RWPE2 (cell line): ENCODE measurements around the gene SETBP1.

Experiments used
- ATAC-seq: fragments of 200-7000 bp; cut with Tn5 transposase; 3 replicates; pipeline ENCODE4 v1.9.1; 2021; ENCODE audit warnings: low read depth
- DNase-seq: peaks from one replicate; pipeline ENCODE4 v3.0.0-alpha.2; 2020; ENCODE audit warnings: low spot score
- H3K27ac ChIP-seq: fragments of 450-650 bp; 2 replicates; pipeline ENCODE4 v1.5.1; 2017; ENCODE audit warnings: mild to moderate bottlenecking; ENCODE audit not compliant: poor library complexity, severe bottlenecking
- H3K27me3 ChIP-seq: fragments of 250-450 bp; sonication (Bioruptor Pico); 2 replicates; pipeline ENCODE4 v1.5.1; 2021; ENCODE audit warnings: mild to moderate bottlenecking, moderate library complexity; ENCODE audit not compliant: insufficient read depth, poor library complexity, severe bottlenecking
- H3K36me3 ChIP-seq: fragments of 250-450 bp; sonication (Bioruptor Pico); 2 replicates; pipeline ENCODE4 v1.5.1; 2020; ENCODE audit warnings: low read depth, mild to moderate bottlenecking, moderate library complexity
- H3K4me1 ChIP-seq: fragments of 250-450 bp; sonication (Bioruptor Pico); 2 replicates; pipeline ENCODE4 v1.5.1; 2021; ENCODE audit warnings: mild to moderate bottlenecking, moderate library complexity; ENCODE audit not compliant: insufficient read depth, poor library complexity, severe bottlenecking
- H3K4me3 ChIP-seq: fragments of 250-450 bp; sonication (Bioruptor Pico); 2 replicates; pipeline ENCODE4 v1.5.1; 2021; ENCODE audit warnings: mild to moderate bottlenecking, moderate library complexity; ENCODE audit not compliant: severe bottlenecking
- H3K9me3 ChIP-seq: fragments of 250-450 bp; sonication (Bioruptor Pico); 2 replicates; pipeline ENCODE4 v1.5.1; 2021; ENCODE audit warnings: mild to moderate bottlenecking, moderate library complexity; ENCODE audit not compliant: severe bottlenecking
- CTCF ChIP-seq: fragments of 450-650 bp; IDR thresholded peaks from one replicate; pipeline ENCODE4 v1.5.1; 2017; ENCODE audit warnings: mild to moderate bottlenecking, moderate library complexity; ENCODE audit not compliant: poor library complexity, severe bottlenecking

Gene SETBP1

GRCh38 chr18:44791520-44791919 is 110.8 kb downstream of the SETBP1 start:
- Histone ChIP-seq H3K27me3 (no peaks in the 10 kb centered on the region), H3K36me3 (no peaks in the 10 kb centered on the region), H3K27ac (no peak overlapping the region), H3K4me1 (peaks cover 16% of the 10 kb centered on the region), H3K4me3 (no peak overlapping the region), H3K9me3 (no peaks in the 10 kb centered on the region)
- ATAC-seq (no peak), DNase-seq (no peak)
- no peak for TF ChIP-seq CTCF

- Histone ChIP-seq H3K27me3 (no peaks in the 10 kb centered on the region), H3K9me3 (no peaks in the 10 kb centered on the region), H3K4me3 (no peak overlapping the region), H3K4me1 (peaks cover 16% of the 10 kb centered on the region), H3K36me3 (no peaks in the 10 kb centered on the region), H3K27ac (no peak overlapping the region)
- no peak for ATAC-seq
- no peak for DNase-seq
- no peak for TF ChIP-seq CTCF
Measured at GRCh38 chr18:44792456-44793061, 111.9 kb downstream of the SETBP1 start.

- no peak overlapping the region for H3K27ac ChIP-seq
- no peak for DNase-seq
- H3K27me3 ChIP-seq = no peaks in the 10 kb centered on the region
- no peak for ATAC-seq
- no peaks in the 10 kb centered on the region for H3K9me3 ChIP-seq
- H3K36me3 ChIP-seq = no peaks in the 10 kb centered on the region
- no peak for TF ChIP-seq CTCF
- no peak overlapping the region for H3K4me3 ChIP-seq
- H3K4me1 ChIP-seq = peaks cover 16% of the 10 kb centered on the region
Measured at GRCh38 chr18:44793194-44793593, 112.5 kb downstream of the SETBP1 start.

- ATAC-seq (no peak), DNase-seq (no peak)
- no peaks in the 10 kb centered on the region for H3K27me3 ChIP-seq
- no peaks in the 10 kb centered on the region for H3K36me3 ChIP-seq
- TF ChIP-seq CTCF = no peak
- peaks cover 16% of the 10 kb centered on the region for H3K4me1 ChIP-seq
- H3K4me3 ChIP-seq = no peak overlapping the region
- no peak overlapping the region for H3K27ac ChIP-seq
- no peaks in the 10 kb centered on the region for H3K9me3 ChIP-seq
Measured at GRCh38 chr18:44793685-44794084, 113.0 kb downstream of the SETBP1 start.

GRCh38 chr18:44795241-44795640 is 114.6 kb downstream of the SETBP1 start:
- no peak for TF ChIP-seq CTCF
- peaks cover 2% of the 10 kb centered on the region for H3K4me1 ChIP-seq
- ATAC-seq (no peak), DNase-seq (no peak)
- no peak overlapping the region for H3K27ac ChIP-seq
- H3K27me3 ChIP-seq = no peaks in the 10 kb centered on the region
- no peak overlapping the region for H3K4me3 ChIP-seq
- no peaks in the 10 kb centered on the region for H3K9me3 ChIP-seq
- H3K36me3 ChIP-seq = no peaks in the 10 kb centered on the region
